ENCODE results near the gene PRPSAP2. TPM values are rescaled to one million over a fixed set of nuclear protein-coding genes. Genes with fewer than 3 reads are reported as not detected.

PRPSAP2 gene
- polyA plus RNA-seq, 1 donor (not counting 4 experiments of a cell fraction or from before 2014, with no cell fraction given): 39.1 TPM

DNA sequence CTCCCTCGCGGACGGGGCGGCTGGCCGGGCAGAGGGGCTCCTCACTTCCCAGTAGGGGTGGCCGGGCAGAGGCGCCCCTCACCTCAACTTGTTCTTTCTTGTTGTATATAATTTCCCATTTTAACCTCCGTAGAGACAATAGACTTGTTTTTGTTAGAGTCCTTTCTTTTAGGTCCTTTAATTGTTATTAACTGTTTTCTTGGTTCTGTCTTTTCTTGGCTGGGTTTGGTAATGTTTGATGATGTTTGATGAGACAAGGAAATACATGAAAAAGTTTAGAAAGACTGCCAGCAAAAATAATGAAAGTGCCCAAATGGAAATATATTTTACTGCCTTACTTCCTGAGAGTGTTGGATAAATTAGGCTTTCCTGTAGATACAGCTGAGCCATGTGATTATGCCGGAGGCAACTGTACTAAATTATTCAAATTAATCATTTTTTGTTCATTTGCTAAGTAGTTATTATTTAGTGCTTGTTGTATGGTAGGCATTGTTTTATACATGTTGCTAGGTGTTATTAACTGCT, 30.9 kb downstream of the PRPSAP2 start:
- Histone ChIP-seq H3K4me3 (ENCODE audit: control insufficient read depth in 2 of 3, extremely low read depth in 1 of 3, insufficient read depth in 2 of 3, low read depth in 1 of 3, low read length in 3 of 3) (no peak overlapping the region), H3K9ac (ENCODE audit: control insufficient read depth, extremely low read depth, insufficient read depth, low read length) (no peak overlapping the region), H3K27ac (ENCODE audit: control insufficient read depth, insufficient read depth, low read length) (no peak overlapping the region), H3K9me3 (ENCODE audit: control insufficient read depth, low read depth, low read length) (no peaks in the 10 kb centered on the region), H2AFZ (ENCODE audit: control insufficient read depth, low read length) (no peak overlapping the region), H3K27me3 (ENCODE audit: control insufficient read depth, extremely low read depth, insufficient read depth, low read length) (no peaks in the 10 kb centered on the region), H3K36me3 (ENCODE audit: control insufficient read depth in 2 of 2, extremely low read depth in 1 of 2, insufficient read depth in 2 of 2, low read length in 2 of 2) (peaks cover 7 to 19% of the 10 kb centered on the region in 2 experiments), H3K79me2 (ENCODE audit: control insufficient read depth, insufficient read depth, low read length) (no peaks in the 10 kb centered on the region), H4K20me1 (ENCODE audit: control insufficient read depth, extremely low read depth, insufficient read depth, low read length) (no peaks in the 10 kb centered on the region), H3K4me2 (ENCODE audit: control insufficient read depth, extremely low read depth, insufficient read depth, low read depth, low read length) (no peak overlapping the region), H3K9me1 (ENCODE audit: control insufficient read depth, extremely low read depth, insufficient read depth, low read length) (no peaks in the 10 kb centered on the region), H3K4me1 (ENCODE audit: control insufficient read depth, extremely low read depth, insufficient read depth, low read length) (no peaks in the 10 kb centered on the region)
- FAIRE-seq (no peak), DNase-seq (ENCODE audit: low read depth, low spot score) (no peak)
- TF ChIP-seq EZH2 (IDR thresholded peaks at IDR 0.05; ENCODE audit: low read length): no peak
- TF ChIP-seq, protein P1, sequence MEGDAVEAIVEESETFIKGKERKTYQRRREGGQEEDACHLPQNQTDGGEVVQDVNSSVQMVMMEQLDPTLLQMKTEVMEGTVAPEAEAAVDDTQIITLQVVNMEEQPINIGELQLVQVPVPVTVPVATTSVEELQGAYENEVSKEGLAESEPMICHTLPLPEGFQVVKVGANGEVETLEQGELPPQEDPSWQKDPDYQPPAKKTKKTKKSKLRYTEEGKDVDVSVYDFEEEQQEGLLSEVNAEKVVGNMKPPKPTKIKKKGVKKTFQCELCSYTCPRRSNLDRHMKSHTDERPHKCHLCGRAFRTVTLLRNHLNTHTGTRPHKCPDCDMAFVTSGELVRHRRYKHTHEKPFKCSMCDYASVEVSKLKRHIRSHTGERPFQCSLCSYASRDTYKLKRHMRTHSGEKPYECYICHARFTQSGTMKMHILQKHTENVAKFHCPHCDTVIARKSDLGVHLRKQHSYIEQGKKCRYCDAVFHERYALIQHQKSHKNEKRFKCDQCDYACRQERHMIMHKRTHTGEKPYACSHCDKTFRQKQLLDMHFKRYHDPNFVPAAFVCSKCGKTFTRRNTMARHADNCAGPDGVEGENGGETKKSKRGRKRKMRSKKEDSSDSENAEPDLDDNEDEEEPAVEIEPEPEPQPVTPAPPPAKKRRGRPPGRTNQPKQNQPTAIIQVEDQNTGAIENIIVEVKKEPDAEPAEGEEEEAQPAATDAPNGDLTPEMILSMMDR (optimal IDR thresholded peaks at IDR 0.05 in 1 of 3, IDR thresholded peaks at IDR 0.05 in 1 of 3, conservative IDR thresholded peaks at IDR 0.05 in 1 of 3; ENCODE audit: extremely low read depth in 1 of 3, insufficient read depth in 2 of 3, low read length in 3 of 3): no peak
- dilution Hi-C loops (cut with MboI; ENCODE audit: extremely low pct_ligation_motif_present, low sequenced_read_pairs): no loop called here

GRCh38 chr17:18889658-18890057, 31.7 kb downstream of the PRPSAP2 start:
- Histone ChIP-seq H3K9me3 (ENCODE audit: control insufficient read depth, low read depth, low read length) (no peaks in the 10 kb centered on the region), H3K79me2 (ENCODE audit: control insufficient read depth, insufficient read depth, low read length) (no peaks in the 10 kb centered on the region), H4K20me1 (ENCODE audit: control insufficient read depth, extremely low read depth, insufficient read depth, low read length) (no peaks in the 10 kb centered on the region), H3K9ac (ENCODE audit: control insufficient read depth, extremely low read depth, insufficient read depth, low read length) (no peak overlapping the region), H3K27me3 (ENCODE audit: control insufficient read depth, extremely low read depth, insufficient read depth, low read length) (no peaks in the 10 kb centered on the region), H3K9me1 (ENCODE audit: control insufficient read depth, extremely low read depth, insufficient read depth, low read length) (no peaks in the 10 kb centered on the region), H3K4me2 (ENCODE audit: control insufficient read depth, extremely low read depth, insufficient read depth, low read depth, low read length) (no peak overlapping the region), H3K27ac (ENCODE audit: control insufficient read depth, insufficient read depth, low read length) (no peak overlapping the region), H3K36me3 (ENCODE audit: control insufficient read depth in 2 of 2, extremely low read depth in 1 of 2, insufficient read depth in 2 of 2, low read length in 2 of 2) (peaks cover 2 to 17% of the 10 kb centered on the region in 2 experiments), H2AFZ (ENCODE audit: control insufficient read depth, low read length) (no peak overlapping the region), H3K4me1 (ENCODE audit: control insufficient read depth, extremely low read depth, insufficient read depth, low read length) (no peaks in the 10 kb centered on the region), H3K4me3 (ENCODE audit: control insufficient read depth in 2 of 3, extremely low read depth in 1 of 3, insufficient read depth in 2 of 3, low read depth in 1 of 3, low read length in 3 of 3) (no peak overlapping the region)
- no peak for DNase-seq (ENCODE audit: low read depth, low spot score)
- dilution Hi-C loops (cut with MboI; ENCODE audit: extremely low pct_ligation_motif_present, low sequenced_read_pairs): no loop called here
- TF ChIP-seq EZH2 (IDR thresholded peaks at IDR 0.05; ENCODE audit: low read length): no peak
- TF ChIP-seq, protein P1 (optimal IDR thresholded peaks at IDR 0.05 in 1 of 3, IDR thresholded peaks at IDR 0.05 in 1 of 3, conservative IDR thresholded peaks at IDR 0.05 in 1 of 3; ENCODE audit: extremely low read depth in 1 of 3, insufficient read depth in 2 of 3, low read length in 3 of 3): no peak
- FAIRE-seq: no peak
